ENCODE results near the gene PEX12. TPM values are rescaled to one million over a fixed set of nuclear protein-coding genes. Genes with fewer than 3 reads are reported as not detected.

The PEX12 gene
- total and polyA plus RNA-seq, 9 of the 15 experiments (the other 6 are each of a cell fraction or from before 2014, with no cell fraction given): 4.0 to 12.4 (median 6.4) TPM

- TF ChIP-seq FOXP4 (CRISPR knock-in tag; IDR thresholded peaks at IDR 0.05; ENCODE audit: borderline replicate concordance) (no peak), MXD1 (CRISPR knock-in tag; IDR thresholded peaks at IDR 0.05; ENCODE audit: borderline replicate concordance, poor library complexity, severe bottlenecking) (peak; percentile 16)
These were observed 9.0 kb downstream of the PEX12 start (continued) for GRCh38 chr17:35569405-35569804.

- peak; percentile 19 for FAIRE-seq
- BruUV-seq (replicated peaks): no TSS peak
- ChIA-PET CTCF (ENCODE audit: low intra/inter-chr PET ratio) (no interaction called here), POLR2A (interaction anchor here (0.6 to 8.6 kb wide), 10 partner anchors 8 to 1352 kb away, joined by 3 to 122 read pairs (median 4); partner anchors contain the start of genes AP2B1, PEX12 and SLFN14)
- DNase-seq (ENCODE audit: extremely low read depth in 1 of 4, low spot score in 3 of 4): peak; percentile 24 to 65 (median 42)
- 0% methylated on average over 15 of the region's 15 CpGs for WGBS (ENCODE audit: insufficient coverage, low coverage, missing lambda C conversion rate)
- Histone ChIP-seq H3K4me3 (peak overlapping the region; percentile 93), H3K79me2 (ENCODE audit: control insufficient read depth, insufficient read depth, low read length) (peaks cover 60% of the 10 kb centered on the region), H2AFZ (ENCODE audit: low read depth, low read length) (peak overlapping the region; percentile 41), H3K36me3 (ENCODE audit: control insufficient read depth, insufficient read depth, low read length) (peaks cover 31% of the 10 kb centered on the region; the same call in 2 of the 3 replicates), H3K4me1 (replicated peaks in 1 of 2; ENCODE audit: control insufficient read depth in 2 of 2, insufficient read depth in 2 of 2, low read length in 2 of 2) (peaks cover 15 to 39% of the 10 kb centered on the region in 2 experiments), H3K9ac (ENCODE audit: insufficient read depth in 1 of 2, low read depth in 2 of 2, low read length in 2 of 2) (peak overlapping the region; percentile 89 to 93), H3K4me2 (ENCODE audit: insufficient read depth, low read length) (peak overlapping the region; percentile 97), H3K27me3 (ENCODE audit: control insufficient read depth in 2 of 2, insufficient read depth in 2 of 2, low read length in 2 of 2) (no peaks in the 10 kb centered on the region), H3K9me3 (replicated peaks; ENCODE audit: control insufficient read depth, insufficient read depth, low read depth, low read length) (no peaks in the 10 kb centered on the region), H3K27ac (ENCODE audit: extremely low read depth, low read depth, low read length) (peak overlapping the region; percentile 96), H4K20me1 (replicated peaks; ENCODE audit: control insufficient read depth, insufficient read depth, low read length) (no peaks in the 10 kb centered on the region), H3K9me1 (ENCODE audit: control insufficient read depth, insufficient read depth, low read length) (no peaks in the 10 kb centered on the region)
- ATAC-seq: peak; percentile 52
- intact Hi-C loops (cut with micrococcal nuclease): loop anchor here (5.0 kb wide), 1 partner anchor 239 kb away; the partner anchor contains the start of gene TAF15
- in situ Hi-C loops (cut with MboI): no loop called here
- TF ChIP-seq KHSRP (IDR thresholded peaks at IDR 0.05) (no peak), CEBPB (tag; IDR thresholded peaks at IDR 0.05) (no peak), DPF2 (IDR thresholded peaks at IDR 0.05) (peak; percentile 28; the same call in 1 of the 2 replicates), CXXC5 (CRISPR knock-in tag; IDR thresholded peaks at IDR 0.05) (no peak), SMAD4 (CRISPR knock-in tag; conservative IDR thresholded peaks at IDR 0.05) (no peak), ZC3H11A (IDR thresholded peaks at IDR 0.05; ENCODE audit: low read depth, low read length) (no peak), ELK3 (CRISPR knock-in tag; IDR thresholded peaks at IDR 0.05) (no peak), TFE3 (CRISPR knock-in tag; IDR thresholded peaks at IDR 0.05) (no peak), CREB3L1 (IDR thresholded peaks at IDR 0.05; ENCODE audit: borderline replicate concordance, low read depth) (no peak), KLF1 (tag; IDR thresholded peaks at IDR 0.05) (no peak), TRIM28 (IDR thresholded peaks at IDR 0.05) (peak; percentile 72; the same call in 1 of the 2 replicates), JUND (IDR thresholded peaks at IDR 0.05; ENCODE audit: borderline replicate concordance, low read depth, low read length) (0 out of 2 replicates have a peak, but pooled peaks have one; percentile 13), JUND (tag; IDR thresholded peaks at IDR 0.05; ENCODE audit: borderline replicate concordance, low read depth, low read length) (no peak)
These were observed 9.8 kb downstream of the PEX12 start for GRCh38 chr17:35568561-35568960.

Measured in K562 (cell line).